OCI-LY7 (cell line): ENCODE measurements around the gene HABP2. TPM values are rescaled to one million over a fixed set of nuclear protein-coding genes. Genes with fewer than 3 reads are reported as not detected.

ENCODE experiments used
- BruUV-seq: library from RNA; stranded (reverse); fragments of 400-500 nt; replicated peaks from 2 replicates; lab custom pipeline; 2021; lab: Mats Ljungman, UMichigan
- CTCF ChIA-PET: fragments of 300-600 bp; sonication (Branson Sonifier 250); formaldehyde crosslinking; loops from one replicate; lab custom pipeline; 2022; ENCODE audit warnings: antibody characterized with exemption; ENCODE audit not compliant: unreplicated experiment; lab: Charles Lee
- POLR2A ChIA-PET: fragments of 300-600 bp; sonication (Branson Sonifier 250); formaldehyde crosslinking; loops from one replicate; lab custom pipeline; 2022; ENCODE audit warnings: antibody characterized with exemption; lab: Charles Lee
- DNase-seq: peaks from one replicate; pipeline ENCODE4 v3.0.0-alpha.2; 2015; ENCODE audit warnings: low spot score
- H2AFZ ChIP-seq: fragments of 200-600 bp; sonication (generic), shearing (Covaris generic); 2 replicates; pipeline ENCODE4 v1.6.1; 2014; ENCODE audit warnings: mild to moderate bottlenecking, antibody characterized with exemption, low read length, moderate library complexity
- H3K27ac ChIP-seq: fragments of 200-600 bp; sonication (generic); 2 replicates; pipeline ENCODE4 v1.5.1; 2014; ENCODE audit warnings: mixed run types, low read depth, mild to moderate bottlenecking, moderate library complexity, low read length, inconsistent platforms; ENCODE audit not compliant: poor library complexity, severe bottlenecking
- H3K36me3 ChIP-seq: fragments of 200-600 bp; sonication (generic); 2 replicates; pipeline ENCODE4 v1.6.1; 2014; ENCODE audit warnings: mild to moderate bottlenecking, antibody characterized with exemption, low read length, moderate library complexity, mixed read lengths; ENCODE audit not compliant: insufficient read depth
- H3K4me1 ChIP-seq: fragments of 200-600 bp; sonication (generic); 2 replicates; pipeline ENCODE4 v1.5.1; 2014; ENCODE audit warnings: mild to moderate bottlenecking, low read length; ENCODE audit not compliant: insufficient read depth, poor library complexity, severe bottlenecking
- H3K4me2 ChIP-seq: fragments of 200-600 bp; sonication (generic); 2 replicates; pipeline ENCODE4 v1.6.1; 2014; ENCODE audit warnings: mild to moderate bottlenecking, low read length
- H3K4me3 ChIP-seq: fragments of 200-600 bp; sonication (generic); 2 replicates; pipeline ENCODE4 v1.5.1; 2014; ENCODE audit warnings: mild to moderate bottlenecking, low read depth, low read length; ENCODE audit not compliant: poor library complexity, severe bottlenecking
- H3K79me2 ChIP-seq: fragments of 200-600 bp; sonication (generic); 2 replicates; pipeline ENCODE4 v1.6.1; 2016; ENCODE audit warnings: low read depth, mild to moderate bottlenecking, low read length, moderate library complexity, mixed read lengths; ENCODE audit not compliant: insufficient read depth
- H3K9me2 ChIP-seq: fragments of 200-600 bp; sonication (generic); 2 replicates; pipeline ENCODE4 v1.6.1; 2016; ENCODE audit warnings: mild to moderate bottlenecking, low read length, mixed read lengths; ENCODE audit not compliant: insufficient read depth
- H3K9me3 ChIP-seq: fragments of 200-600 bp; sonication (generic); 2 replicates; pipeline ENCODE4 v1.6.1; 2014; ENCODE audit warnings: mild to moderate bottlenecking, mixed run types, low read length, mixed read lengths
- H4K20me1 ChIP-seq: fragments of 200-600 bp; sonication (generic); 2 replicates; pipeline ENCODE4 v1.6.1; 2014; ENCODE audit warnings: mild to moderate bottlenecking, antibody characterized with exemption, low read length, moderate library complexity, mixed read lengths; ENCODE audit not compliant: insufficient read depth
- EZH2phosphoT487 ChIP-seq: fragments of 200-600 bp; sonication (generic); IDR thresholded peaks from 2 replicates; pipeline ENCODE4 v1.6.1; 2018; ENCODE audit warnings: low read depth, borderline replicate concordance, mild to moderate bottlenecking, mixed run types, antibody characterized with exemption, low read length, moderate library complexity, mixed read lengths
- intact Hi-C: fragments of 100-400 bp; cut with micrococcal nuclease; formaldehyde crosslinking; loops from one replicate; pipeline ENCODE4 v1.10.0; 2022; ENCODE audit not compliant: unreplicated experiment
- total RNA-seq, 2 experiments: library from RNA; depleted of rRNA in 1 of 2; stranded (reverse); fragments of >200 nt in 1 of 2; shearing (Covaris generic) in 1 of 2; gene quantifications; 2 replicates each; pipeline ENCODE4 v1.2.3, GENCODE V29; 2014 to 2022
- TF ChIP-seq, protein P1 (sequence below): fragments of 200-600 bp; sonication (generic); conservative IDR thresholded peaks from 2 replicates; pipeline ENCODE4 v1.5.1; 2014; ENCODE audit warnings: mild to moderate bottlenecking, antibody characterized with exemption, low read length, moderate library complexity, mixed read lengths

The HABP2 gene
- total RNA-seq, 2 experiments from 2014 or later, result not detected

DNA sequence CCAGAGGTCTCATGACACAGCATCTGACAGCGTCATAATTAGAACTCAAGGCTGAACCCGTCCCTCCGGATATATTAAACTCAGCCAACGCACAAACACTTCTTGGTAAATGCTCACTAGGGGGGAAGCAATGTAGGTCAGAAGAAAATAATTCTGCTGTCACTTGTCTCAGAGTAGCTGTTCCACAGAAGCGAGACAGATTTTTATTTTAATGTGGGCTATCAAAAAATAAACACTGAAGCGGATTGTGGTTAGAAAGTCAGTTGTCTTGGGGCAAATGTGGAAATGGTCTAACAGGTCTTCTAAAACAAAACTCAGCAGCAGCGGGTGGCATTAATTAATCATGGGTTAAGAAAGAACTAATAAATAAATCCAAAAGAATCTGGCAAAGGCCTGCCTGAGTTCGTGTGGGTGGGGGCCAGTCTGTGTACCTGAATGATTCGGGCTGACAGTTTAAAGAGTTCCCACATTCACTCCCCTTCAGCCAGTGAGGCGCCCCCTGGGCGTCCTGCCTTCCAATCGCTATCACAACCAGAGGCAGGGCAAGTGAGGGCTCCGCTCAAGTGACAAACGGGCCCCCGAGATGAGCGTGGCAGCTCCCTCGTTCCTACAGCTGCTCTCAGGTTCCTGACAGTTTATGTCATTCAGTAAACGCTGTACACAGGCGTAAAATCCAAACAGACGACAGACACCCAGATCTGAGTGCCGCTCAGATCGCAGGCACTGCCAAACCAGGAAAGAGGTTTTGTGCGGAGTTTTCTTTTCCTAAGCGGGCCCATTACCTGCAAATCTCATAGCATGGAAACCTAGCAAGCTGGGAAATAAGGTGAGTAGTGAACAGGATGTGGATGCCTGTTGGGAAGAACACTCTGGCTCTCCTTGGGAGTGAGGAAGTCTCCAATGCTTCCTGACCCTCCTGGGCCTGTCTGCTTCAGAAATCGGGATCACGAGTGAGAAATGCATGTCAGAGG is 58.1 kb downstream of the HABP2 start:
- H4K20me1 ChIP-seq, result no peaks in the 10 kb centered on the region
- no peak for DNase-seq
- no peak overlapping the region for H2AFZ ChIP-seq
- H3K9me2 ChIP-seq, result no peaks in the 10 kb centered on the region
- H3K4me3 ChIP-seq, result no peak overlapping the region
- H3K4me2 ChIP-seq, result no peak overlapping the region
- CTCF ChIA-PET, result no interaction called here
- BruUV-seq, result no TSS peak
- H3K9me3 ChIP-seq, result no peaks in the 10 kb centered on the region
- H3K79me2 ChIP-seq, result no peaks in the 10 kb centered on the region
- no peak overlapping the region for H3K27ac ChIP-seq
- intact Hi-C loops, result no loop called here
- POLR2A ChIA-PET, result interaction anchor here (0.7 kb wide), 1 partner anchor 1058 kb away, joined by 3 read pairs; no protein-coding TSS in a partner anchor
- TF ChIP-seq, protein P1, sequence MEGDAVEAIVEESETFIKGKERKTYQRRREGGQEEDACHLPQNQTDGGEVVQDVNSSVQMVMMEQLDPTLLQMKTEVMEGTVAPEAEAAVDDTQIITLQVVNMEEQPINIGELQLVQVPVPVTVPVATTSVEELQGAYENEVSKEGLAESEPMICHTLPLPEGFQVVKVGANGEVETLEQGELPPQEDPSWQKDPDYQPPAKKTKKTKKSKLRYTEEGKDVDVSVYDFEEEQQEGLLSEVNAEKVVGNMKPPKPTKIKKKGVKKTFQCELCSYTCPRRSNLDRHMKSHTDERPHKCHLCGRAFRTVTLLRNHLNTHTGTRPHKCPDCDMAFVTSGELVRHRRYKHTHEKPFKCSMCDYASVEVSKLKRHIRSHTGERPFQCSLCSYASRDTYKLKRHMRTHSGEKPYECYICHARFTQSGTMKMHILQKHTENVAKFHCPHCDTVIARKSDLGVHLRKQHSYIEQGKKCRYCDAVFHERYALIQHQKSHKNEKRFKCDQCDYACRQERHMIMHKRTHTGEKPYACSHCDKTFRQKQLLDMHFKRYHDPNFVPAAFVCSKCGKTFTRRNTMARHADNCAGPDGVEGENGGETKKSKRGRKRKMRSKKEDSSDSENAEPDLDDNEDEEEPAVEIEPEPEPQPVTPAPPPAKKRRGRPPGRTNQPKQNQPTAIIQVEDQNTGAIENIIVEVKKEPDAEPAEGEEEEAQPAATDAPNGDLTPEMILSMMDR, result no peak
- TF ChIP-seq EZH2phosphoT487, result no peak
- no peaks in the 10 kb centered on the region for H3K4me1 ChIP-seq
- no peaks in the 10 kb centered on the region for H3K36me3 ChIP-seq

DNA sequence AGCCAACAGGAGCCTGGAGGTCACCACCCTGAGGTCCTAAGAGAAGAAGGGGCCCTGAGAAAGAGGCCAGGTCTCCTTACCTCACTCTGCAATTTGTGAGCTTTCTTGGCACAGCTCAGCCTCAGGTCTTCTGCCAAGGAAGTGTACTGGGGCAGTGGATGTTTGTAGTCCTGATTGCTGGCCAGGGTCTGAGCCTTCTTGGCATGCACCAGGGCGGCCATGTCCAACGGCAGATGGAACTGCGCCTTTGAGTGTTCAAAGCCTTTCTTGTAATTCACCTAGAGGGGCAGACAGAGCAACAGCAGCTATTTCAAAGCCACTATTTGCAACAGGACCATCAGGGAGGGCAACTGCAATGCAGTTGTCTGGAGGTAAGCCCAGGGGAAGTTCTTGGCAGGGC is 59.3 kb downstream of the HABP2 start:
- Histone ChIP-seq H3K4me1 (no peaks in the 10 kb centered on the region), H3K4me2 (no peak overlapping the region), H4K20me1 (no peaks in the 10 kb centered on the region), H3K9me3 (no peaks in the 10 kb centered on the region), H3K4me3 (no peak overlapping the region), H3K9me2 (no peaks in the 10 kb centered on the region), H2AFZ (no peak overlapping the region), H3K36me3 (no peaks in the 10 kb centered on the region), H3K27ac (no peak overlapping the region), H3K79me2 (no peaks in the 10 kb centered on the region)
- no TSS peak for BruUV-seq
- no peak for DNase-seq
- ChIA-PET POLR2A (no interaction called here), CTCF (no interaction called here)
- TF ChIP-seq, protein P1, result no peak
- TF ChIP-seq EZH2phosphoT487, result no peak
- intact Hi-C loops, result no loop called here

DNA sequence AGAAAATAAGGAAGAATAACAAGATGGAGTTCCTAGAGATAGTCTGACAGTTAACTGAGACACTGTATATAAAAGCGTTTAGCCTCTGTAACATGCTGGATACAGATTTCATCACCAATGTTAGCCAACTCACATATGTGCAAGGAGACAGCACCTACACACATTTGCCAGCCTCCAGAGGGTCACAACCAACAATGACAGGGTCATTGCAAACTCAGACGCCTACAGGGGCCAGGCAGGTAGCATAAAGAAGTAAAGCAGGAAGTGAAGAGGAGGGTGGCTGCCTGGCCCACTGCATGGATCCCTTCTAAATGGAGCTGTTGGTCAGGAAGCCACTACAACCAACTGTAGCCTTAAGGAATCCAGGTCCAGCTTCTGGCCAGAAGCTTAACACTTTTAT is 60.6 kb downstream of the HABP2 start:
- Histone ChIP-seq H3K36me3 (no peaks in the 10 kb centered on the region), H2AFZ (no peak overlapping the region), H3K4me3 (no peak overlapping the region), H3K9me2 (no peaks in the 10 kb centered on the region), H3K4me2 (no peak overlapping the region), H3K4me1 (no peaks in the 10 kb centered on the region), H3K9me3 (no peaks in the 10 kb centered on the region), H3K27ac (no peak overlapping the region), H4K20me1 (no peaks in the 10 kb centered on the region), H3K79me2 (no peaks in the 10 kb centered on the region)
- intact Hi-C loops, result no loop called here
- no peak for DNase-seq
- no peak for TF ChIP-seq EZH2phosphoT487
- TF ChIP-seq, protein P1, result no peak
- no TSS peak for BruUV-seq
- ChIA-PET POLR2A (no interaction called here), CTCF (no interaction called here)
